ENCODE data around the gene ATXN7L1. TPM values are rescaled to one million over a fixed set of nuclear protein-coding genes. Genes with fewer than 3 reads are reported as not detected.

The ATXN7L1 gene
- total RNA-seq, 4 donors from 2014 or later = 4.6 to 12.5 (median 10.1) TPM

DNA sequence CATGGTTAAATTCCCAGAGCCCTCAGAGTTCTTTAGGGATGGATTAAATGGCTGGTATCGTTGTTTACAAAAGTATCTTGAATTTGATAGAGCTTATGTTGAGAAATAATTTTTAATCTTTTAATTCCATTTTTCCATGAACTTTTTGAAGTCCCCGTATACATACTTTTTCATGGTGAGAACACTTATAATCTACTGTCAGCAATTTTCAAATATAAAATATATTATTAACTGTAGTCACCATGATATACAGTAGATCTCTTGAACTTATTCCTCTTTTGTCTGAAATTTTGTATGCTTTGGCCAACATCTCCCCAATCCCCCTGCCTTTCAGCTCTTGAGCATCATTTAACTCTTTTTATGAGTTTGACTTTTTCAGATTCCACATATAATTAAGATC, 304.5 kb downstream of the ATXN7L1 start:
- H3K27ac ChIP-seq (replicated peaks in 1 of 4) = no peak overlapping the region
- no peaks in the 10 kb centered on the region for H3K4me1 ChIP-seq
- no peak for DNase-seq (ENCODE audit: extremely low spot score)
- peaks cover 10 to 30% (median 22%) of the 10 kb centered on the region in 4 donors for H3K36me3 ChIP-seq
- 95% methylated on average over 2 of the region's 2 CpGs for WGBS
- no peak overlapping the region for H3K4me3 ChIP-seq
- intact Hi-C loops (cut with DNase I) = no loop called here
- H3K9me3 ChIP-seq = no peaks in the 10 kb centered on the region
- TF ChIP-seq EP300 (IDR thresholded peaks at IDR 0.05) = no peak
- no peak for TF ChIP-seq POLR2A (IDR thresholded peaks at IDR 0.05; ENCODE audit: low read depth)
- no peak for TF ChIP-seq POLR2AphosphoS5 (IDR thresholded peaks at IDR 0.05)
- H3K27me3 ChIP-seq = no peaks in the 10 kb centered on the region

DNA sequence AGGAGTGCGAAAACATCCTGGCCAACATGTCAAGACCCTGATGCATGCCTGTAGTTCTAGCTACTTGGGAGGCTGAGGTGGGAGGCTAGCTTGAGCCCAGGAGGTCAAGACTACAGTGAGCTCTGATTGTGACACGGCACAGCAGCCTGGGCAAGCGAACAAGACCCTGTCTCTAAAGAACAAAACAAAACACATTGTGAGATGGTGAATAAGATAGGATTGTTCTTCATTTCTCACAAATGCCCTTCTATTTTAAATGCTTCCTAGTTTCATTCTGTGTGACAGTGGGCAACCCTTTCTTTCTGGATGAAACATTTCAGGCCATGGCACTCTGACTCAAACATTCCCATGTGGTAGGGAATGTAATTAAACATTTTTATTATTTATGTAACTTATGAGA, 308.6 kb downstream of the ATXN7L1 start:
- no peak for TF ChIP-seq POLR2A (IDR thresholded peaks at IDR 0.05; ENCODE audit: low read depth)
- no peak for TF ChIP-seq EP300 (IDR thresholded peaks at IDR 0.05)
- TF ChIP-seq, protein P1, sequence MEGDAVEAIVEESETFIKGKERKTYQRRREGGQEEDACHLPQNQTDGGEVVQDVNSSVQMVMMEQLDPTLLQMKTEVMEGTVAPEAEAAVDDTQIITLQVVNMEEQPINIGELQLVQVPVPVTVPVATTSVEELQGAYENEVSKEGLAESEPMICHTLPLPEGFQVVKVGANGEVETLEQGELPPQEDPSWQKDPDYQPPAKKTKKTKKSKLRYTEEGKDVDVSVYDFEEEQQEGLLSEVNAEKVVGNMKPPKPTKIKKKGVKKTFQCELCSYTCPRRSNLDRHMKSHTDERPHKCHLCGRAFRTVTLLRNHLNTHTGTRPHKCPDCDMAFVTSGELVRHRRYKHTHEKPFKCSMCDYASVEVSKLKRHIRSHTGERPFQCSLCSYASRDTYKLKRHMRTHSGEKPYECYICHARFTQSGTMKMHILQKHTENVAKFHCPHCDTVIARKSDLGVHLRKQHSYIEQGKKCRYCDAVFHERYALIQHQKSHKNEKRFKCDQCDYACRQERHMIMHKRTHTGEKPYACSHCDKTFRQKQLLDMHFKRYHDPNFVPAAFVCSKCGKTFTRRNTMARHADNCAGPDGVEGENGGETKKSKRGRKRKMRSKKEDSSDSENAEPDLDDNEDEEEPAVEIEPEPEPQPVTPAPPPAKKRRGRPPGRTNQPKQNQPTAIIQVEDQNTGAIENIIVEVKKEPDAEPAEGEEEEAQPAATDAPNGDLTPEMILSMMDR (IDR thresholded peaks at IDR 0.05) = no peak
- no peak for TF ChIP-seq POLR2AphosphoS5 (IDR thresholded peaks at IDR 0.05)
- WGBS = 82% methylated on average over 3 of the region's 3 CpGs
- H3K4me1 ChIP-seq = no peaks in the 10 kb centered on the region
- intact Hi-C loops (cut with DNase I) = no loop called here
- H3K36me3 ChIP-seq = peaks cover 25 to 70% (median 52%) of the 10 kb centered on the region in 4 donors
- DNase-seq (ENCODE audit: extremely low spot score) = no peak
- no peak overlapping the region for H3K4me3 ChIP-seq
- H3K27me3 ChIP-seq = no peaks in the 10 kb centered on the region
- H3K9me3 ChIP-seq = no peaks in the 10 kb centered on the region
- H3K27ac ChIP-seq (replicated peaks in 1 of 4) = no peak overlapping the region

DNA sequence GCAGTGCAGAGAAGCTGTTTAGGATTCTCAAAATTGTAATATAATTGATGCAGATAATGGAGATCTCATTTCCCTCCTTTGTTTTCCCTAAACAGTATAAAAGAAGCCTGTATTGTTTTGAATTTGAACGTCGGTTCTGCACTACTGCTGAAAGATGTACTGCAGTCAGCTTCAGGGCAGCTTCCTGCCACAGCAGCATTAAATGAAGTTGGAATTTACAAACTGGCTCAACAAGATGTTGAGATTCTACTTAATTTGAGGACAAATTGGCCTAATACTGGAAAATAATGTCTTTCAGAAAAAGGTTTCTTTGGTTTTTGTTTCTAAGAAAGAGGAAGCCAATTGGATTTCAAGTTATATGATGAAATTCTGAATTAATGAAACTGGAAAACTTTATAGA, 309.4 kb downstream of the ATXN7L1 start:
- H3K4me1 ChIP-seq = no peaks in the 10 kb centered on the region
- H3K27me3 ChIP-seq = no peaks in the 10 kb centered on the region
- H3K27ac ChIP-seq (replicated peaks in 1 of 4) = no peak overlapping the region
- DNase-seq (ENCODE audit: extremely low spot score) = no peak
- 66% methylated on average over 2 of the region's 2 CpGs for WGBS
- H3K36me3 ChIP-seq = peaks cover 27 to 78% (median 59%) of the 10 kb centered on the region in 4 donors
- TF ChIP-seq POLR2A (IDR thresholded peaks at IDR 0.05; ENCODE audit: low read depth) = no peak
- no peak for TF ChIP-seq POLR2AphosphoS5 (IDR thresholded peaks at IDR 0.05)
- TF ChIP-seq EP300 (IDR thresholded peaks at IDR 0.05) = no peak
- TF ChIP-seq, protein P1 (IDR thresholded peaks at IDR 0.05) = no peak
- H3K9me3 ChIP-seq = no peaks in the 10 kb centered on the region
- H3K4me3 ChIP-seq = no peak overlapping the region
- intact Hi-C loops (cut with DNase I) = no loop called here

GRCh38 chr7:105565190-105565589, 311.2 kb downstream of the ATXN7L1 start:
- TF ChIP-seq POLR2A (IDR thresholded peaks at IDR 0.05; ENCODE audit: low read depth) = no peak
- TF ChIP-seq, protein P1 (IDR thresholded peaks at IDR 0.05) = no peak
- no peak for TF ChIP-seq POLR2AphosphoS5 (IDR thresholded peaks at IDR 0.05)
- TF ChIP-seq EP300 (IDR thresholded peaks at IDR 0.05) = no peak
- no peak for DNase-seq (ENCODE audit: extremely low spot score)
- intact Hi-C loops (cut with DNase I) = no loop called here
- no peak overlapping the region for H3K27ac ChIP-seq (replicated peaks in 1 of 4)
- WGBS = 97% methylated on average over 4 of the region's 4 CpGs
- H3K36me3 ChIP-seq = peaks cover 37 to 95% (median 72%) of the 10 kb centered on the region in 4 donors
- no peak overlapping the region for H3K4me3 ChIP-seq
- no peaks in the 10 kb centered on the region for H3K4me1 ChIP-seq
- H3K9me3 ChIP-seq = no peaks in the 10 kb centered on the region
- no peaks in the 10 kb centered on the region for H3K27me3 ChIP-seq

- TF ChIP-seq, protein P1 (IDR thresholded peaks at IDR 0.05) = no peak
- TF ChIP-seq EP300 (IDR thresholded peaks at IDR 0.05) (no peak), POLR2AphosphoS5 (IDR thresholded peaks at IDR 0.05) (no peak), POLR2A (IDR thresholded peaks at IDR 0.05; ENCODE audit: low read depth) (no peak)
- Histone ChIP-seq H3K4me3 (no peak overlapping the region), H3K4me1 (no peaks in the 10 kb centered on the region), H3K27ac (replicated peaks in 1 of 4) (no peak overlapping the region), H3K9me3 (no peaks in the 10 kb centered on the region), H3K36me3 (peaks cover 29 to 94% (median 76%) of the 10 kb centered on the region in 4 donors), H3K27me3 (no peaks in the 10 kb centered on the region)
- 90% methylated on average over 1 of the region's 1 CpG for WGBS
- no peak for DNase-seq (ENCODE audit: extremely low spot score)
- intact Hi-C loops (cut with DNase I) = no loop called here
These were observed 316.5 kb downstream of the ATXN7L1 start for GRCh38 chr7:105559926-105560325.

Other genes starting within 250 kb of the ATXN7L1 start
- gene CDHR3, start 86.7 kb upstream of the ATXN7L1 start, total RNA-seq = 10 to 100 TPM in 3 of 4 donors, 1 to 10 TPM in 1; 7.8 to 41.1 (median 21.2) TPM
- 100 to 1,000 TPM in 1 of 4 donors, 10 to 100 TPM in 3; 83.6 to 135 (median 90.8) TPM for gene SYPL1, start 235.7 kb upstream of the ATXN7L1 start, total RNA-seq

All from esophagus muscularis mucosa (tissue), 4 donors.